GM12865 (cell line): ENCODE measurements around the gene HVCN1.

ENCODE experiments used
- DNase-seq: peaks from one replicate; pipeline ENCODE4 v3.0.0; 2010; ENCODE audit warnings: low read depth
- H3K4me3 ChIP-seq: 2 replicates; pipeline ENCODE4 v1.5.1; 2011; ENCODE audit warnings: mild to moderate bottlenecking, low read depth, low read length, control low read depth
- TF ChIP-seq, protein P1 (sequence below): IDR thresholded peaks from 2 replicates; pipeline ENCODE4 v1.5.1; 2011; ENCODE audit warnings: low read length, control low read depth, low read depth, inconsistent platforms; ENCODE audit not compliant: insufficient read depth; ENCODE audit errors: missing control alignments

The HVCN1 gene

DNA sequence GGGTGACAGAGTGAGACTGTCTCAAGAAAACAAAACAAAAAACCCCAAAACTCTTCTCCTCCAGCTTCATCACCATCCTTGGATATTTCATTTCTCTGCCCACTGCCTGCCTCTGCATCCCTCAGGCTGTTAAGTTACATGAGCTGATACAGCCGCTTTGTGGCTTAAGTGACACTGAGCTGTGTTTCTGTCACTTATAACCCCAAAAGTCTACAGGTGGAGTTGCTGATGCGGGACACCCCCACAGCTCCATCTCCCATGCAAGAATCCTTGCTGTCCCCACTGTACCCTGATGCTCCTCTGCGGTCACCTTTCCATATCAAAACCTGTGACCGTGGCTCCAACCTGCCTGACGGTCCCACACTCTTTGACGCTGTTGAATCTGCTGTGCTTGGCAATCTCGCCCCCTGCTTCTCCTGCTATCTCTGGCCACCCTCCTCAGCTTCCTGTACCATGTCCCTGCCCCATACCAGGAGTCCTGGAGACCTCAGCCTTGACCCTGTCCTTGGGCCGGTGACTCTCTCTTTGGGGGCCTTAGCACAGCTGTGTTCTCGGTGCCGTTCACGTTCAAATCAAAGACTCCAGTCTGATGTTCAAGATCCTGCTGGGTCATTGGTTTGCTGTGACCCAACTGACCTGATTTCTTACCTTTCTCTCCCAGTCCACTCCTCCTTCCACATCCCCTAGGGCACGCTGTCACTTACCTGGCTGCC, 20.3 kb downstream of the HVCN1 start:
- DNase-seq = peak; percentile 54
- peak overlapping the region; percentile 64 for H3K4me3 ChIP-seq
- TF ChIP-seq, protein P1, sequence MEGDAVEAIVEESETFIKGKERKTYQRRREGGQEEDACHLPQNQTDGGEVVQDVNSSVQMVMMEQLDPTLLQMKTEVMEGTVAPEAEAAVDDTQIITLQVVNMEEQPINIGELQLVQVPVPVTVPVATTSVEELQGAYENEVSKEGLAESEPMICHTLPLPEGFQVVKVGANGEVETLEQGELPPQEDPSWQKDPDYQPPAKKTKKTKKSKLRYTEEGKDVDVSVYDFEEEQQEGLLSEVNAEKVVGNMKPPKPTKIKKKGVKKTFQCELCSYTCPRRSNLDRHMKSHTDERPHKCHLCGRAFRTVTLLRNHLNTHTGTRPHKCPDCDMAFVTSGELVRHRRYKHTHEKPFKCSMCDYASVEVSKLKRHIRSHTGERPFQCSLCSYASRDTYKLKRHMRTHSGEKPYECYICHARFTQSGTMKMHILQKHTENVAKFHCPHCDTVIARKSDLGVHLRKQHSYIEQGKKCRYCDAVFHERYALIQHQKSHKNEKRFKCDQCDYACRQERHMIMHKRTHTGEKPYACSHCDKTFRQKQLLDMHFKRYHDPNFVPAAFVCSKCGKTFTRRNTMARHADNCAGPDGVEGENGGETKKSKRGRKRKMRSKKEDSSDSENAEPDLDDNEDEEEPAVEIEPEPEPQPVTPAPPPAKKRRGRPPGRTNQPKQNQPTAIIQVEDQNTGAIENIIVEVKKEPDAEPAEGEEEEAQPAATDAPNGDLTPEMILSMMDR = no peak

DNA sequence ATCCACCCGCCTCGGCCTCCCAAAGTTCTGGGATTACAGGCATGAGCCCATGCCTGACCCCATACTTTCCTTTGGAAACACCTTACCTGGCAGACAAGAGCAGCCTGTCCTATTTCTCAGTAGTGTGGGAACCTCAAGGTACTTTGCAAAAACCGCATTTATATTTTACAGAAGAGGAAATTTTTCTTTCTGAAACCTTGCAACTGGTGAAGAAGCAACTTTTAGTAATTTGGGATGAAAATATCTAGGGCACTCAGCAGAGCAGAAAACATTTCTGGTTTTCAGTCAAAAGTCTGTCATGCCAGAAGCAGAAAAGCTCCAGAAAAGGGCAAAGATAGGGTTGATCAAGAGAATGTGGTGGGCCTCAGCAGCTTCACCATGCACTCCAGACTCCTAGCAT, 21.2 kb downstream of the HVCN1 start:
- DNase-seq = no peak
- TF ChIP-seq, protein P1 = no peak
- H3K4me3 ChIP-seq = peak overlapping the region; percentile 64

DNA sequence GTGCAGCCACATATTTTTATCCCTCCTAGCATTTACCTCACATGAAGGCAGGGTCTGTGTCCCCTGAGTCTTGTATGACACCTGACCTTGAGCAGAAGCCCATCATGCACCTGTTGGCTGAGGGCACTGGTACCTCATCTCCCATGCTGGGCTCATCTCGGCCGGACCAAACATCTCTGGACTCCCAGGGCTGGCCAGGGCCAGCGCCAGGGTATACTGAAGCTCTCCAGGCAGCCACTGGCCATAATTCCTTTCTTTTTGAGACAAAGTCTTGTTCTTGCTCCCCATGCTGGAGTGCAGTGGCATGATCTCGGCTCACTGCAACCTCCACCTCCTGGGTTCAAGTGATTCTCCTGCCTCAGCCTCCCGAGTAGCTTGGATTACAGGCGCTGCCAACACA, 22.0 kb downstream of the HVCN1 start:
- peak overlapping the region; percentile 64 for H3K4me3 ChIP-seq
- DNase-seq = no peak
- TF ChIP-seq, protein P1 = no peak

DNA sequence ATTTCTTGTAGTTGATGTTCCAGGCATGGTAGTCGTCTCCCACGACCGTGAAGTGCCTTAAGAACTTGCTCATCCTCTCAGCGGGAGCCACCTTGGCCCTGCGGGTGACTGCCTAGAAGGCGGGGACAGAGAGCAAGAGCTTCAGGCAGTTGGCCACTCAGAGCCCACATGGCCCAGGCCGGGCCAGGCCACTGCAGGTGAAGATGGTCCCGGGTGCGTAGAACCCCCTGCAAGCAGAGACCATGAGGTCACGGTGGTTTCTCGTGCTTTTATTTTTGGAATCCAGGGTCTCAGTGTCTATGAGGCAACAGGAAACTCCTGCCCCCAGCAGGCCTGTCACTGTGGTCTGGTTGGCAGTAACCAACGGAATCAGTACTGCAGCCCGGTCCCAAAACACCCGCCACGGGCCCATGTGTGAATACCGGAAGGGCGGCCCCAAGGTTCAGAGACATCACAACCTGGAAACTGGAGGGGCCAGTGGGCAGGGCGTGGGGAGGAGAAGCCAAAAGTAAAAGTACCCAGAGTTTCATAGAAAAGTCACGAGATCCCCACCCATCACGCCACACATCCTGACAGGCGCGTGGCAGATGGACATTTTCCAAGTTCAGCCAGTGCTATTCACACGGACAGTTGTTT, 27.5 kb downstream of the HVCN1 start:
- DNase-seq = peak; percentile 97
- H3K4me3 ChIP-seq = peak overlapping the region; percentile 77
- TF ChIP-seq, protein P1 = no peak

DNA sequence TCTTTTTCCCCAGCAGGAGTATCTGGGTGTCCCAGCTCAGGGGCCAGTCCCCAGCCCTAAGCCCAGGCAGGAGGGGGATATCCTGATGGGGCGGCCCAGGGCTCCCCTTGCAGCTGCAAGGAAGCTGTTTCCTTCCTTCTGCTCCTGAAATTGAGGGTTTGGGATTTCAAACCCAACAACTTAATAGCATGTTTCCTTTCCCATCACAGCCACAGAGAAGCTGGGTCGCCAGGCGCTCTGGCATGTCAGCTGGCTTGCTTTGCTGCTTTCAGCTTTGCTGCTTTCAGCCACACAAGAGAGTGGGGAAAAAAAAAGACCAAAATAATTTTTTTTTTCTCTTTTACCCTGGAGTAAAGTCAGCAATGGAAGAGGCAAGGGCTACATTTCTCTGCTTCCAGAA, 30.0 kb downstream of the HVCN1 start:
- TF ChIP-seq, protein P1 = no peak
- DNase-seq = no peak
- H3K4me3 ChIP-seq = peak overlapping the region; percentile 3; the same call in 1 of the 2 replicates

DNA sequence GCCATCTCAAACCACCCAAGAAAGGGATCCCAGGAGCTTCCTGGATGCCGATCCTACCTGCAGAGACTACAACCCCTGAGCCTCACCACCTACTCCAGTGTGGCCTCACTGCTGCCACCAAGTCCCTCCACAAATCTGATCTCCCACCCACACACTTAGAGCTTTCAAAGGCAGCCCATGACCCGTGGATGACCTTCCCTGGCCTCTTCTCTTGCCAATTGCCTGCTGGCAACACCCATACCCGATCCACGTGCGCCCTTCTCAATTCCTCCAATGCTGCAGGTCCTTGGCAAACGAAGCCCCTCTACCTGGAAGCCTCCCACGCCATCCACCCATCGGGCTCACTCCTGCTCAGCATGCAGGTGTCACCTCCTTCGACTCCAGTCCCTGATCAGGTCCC, 30.7 kb downstream of the HVCN1 start:
- no peak for DNase-seq
- TF ChIP-seq, protein P1 = no peak
- no peak overlapping the region for H3K4me3 ChIP-seq
